ENCODE measurements around the gene OSBP2. TPM values are rescaled to one million over a fixed set of nuclear protein-coding genes. Genes with fewer than 3 reads are reported as not detected.

Gene OSBP2
- total and polyA plus RNA-seq, 10 of the 15 experiments (the other 5 are each of a cell fraction or from before 2014, with no cell fraction given) = 0.11 to 7.7 (median 3.6) TPM

DNA sequence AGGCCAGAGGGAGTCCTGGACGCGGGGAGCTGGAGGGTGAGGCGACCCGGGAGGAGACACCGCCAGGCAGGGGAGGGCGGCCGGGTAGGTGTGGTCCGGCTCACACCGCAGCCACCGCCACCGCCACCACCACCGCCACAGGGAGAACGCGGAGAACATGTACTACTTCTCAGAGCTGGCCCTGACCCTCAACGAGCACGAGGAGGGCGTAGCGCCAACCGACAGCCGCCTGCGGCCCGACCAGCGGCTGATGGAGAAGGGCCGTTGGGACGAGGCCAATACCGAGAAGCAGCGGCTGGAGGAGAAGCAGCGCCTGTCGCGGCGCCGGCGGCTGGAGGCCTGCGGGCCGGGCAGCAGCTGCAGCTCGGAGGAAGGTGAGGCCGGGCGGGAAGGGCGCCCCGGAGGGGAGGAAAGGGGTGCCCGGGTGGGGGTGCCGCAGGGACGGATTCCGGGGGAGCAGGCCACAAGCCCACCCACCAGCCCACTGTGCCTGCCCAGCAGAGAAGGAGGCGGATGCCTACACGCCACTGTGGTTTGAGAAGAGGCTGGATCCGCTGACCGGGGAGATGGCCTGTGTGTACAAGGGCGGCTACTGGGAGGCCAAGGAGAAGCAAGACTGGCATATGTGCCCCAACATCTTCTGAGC lies 211.1 kb downstream of the OSBP2 start (continued):
- TF ChIP-seq SMC3 (IDR thresholded peaks at IDR 0.05; ENCODE audit: borderline replicate concordance, low read length) (no peak), NR2C1 (IDR thresholded peaks at IDR 0.05) (no peak), EGR1 (IDR thresholded peaks at IDR 0.05; ENCODE audit: borderline replicate concordance in 1 of 2, low read depth in 2 of 2, low read length in 2 of 2) (no peak), KLF5 (IDR thresholded peaks at IDR 0.05; ENCODE audit: partially characterized antibody) (no peak), SMAD1 (IDR thresholded peaks at IDR 0.05; ENCODE audit: low read depth, partially characterized antibody) (no peak), IKZF2 (IDR thresholded peaks at IDR 0.05) (no peak), IRF4 (IDR thresholded peaks at IDR 0.05; ENCODE audit: low read depth, low read length) (no peak), IKZF1 (conservative IDR thresholded peaks at IDR 0.05) (no peak), NRF1 (conservative IDR thresholded peaks at IDR 0.05; ENCODE audit: low read depth, low read length) (no peak), MXI1 (IDR thresholded peaks at IDR 0.05; ENCODE audit: low read depth, low read length) (no peak), CHD1 (IDR thresholded peaks at IDR 0.05; ENCODE audit: low read depth, low read length) (no peak), ZNF207 (IDR thresholded peaks at IDR 0.05; ENCODE audit: borderline replicate concordance) (no peak), ZNF24 (IDR thresholded peaks at IDR 0.05) (no peak)
- TF ChIP-seq, protein P1, sequence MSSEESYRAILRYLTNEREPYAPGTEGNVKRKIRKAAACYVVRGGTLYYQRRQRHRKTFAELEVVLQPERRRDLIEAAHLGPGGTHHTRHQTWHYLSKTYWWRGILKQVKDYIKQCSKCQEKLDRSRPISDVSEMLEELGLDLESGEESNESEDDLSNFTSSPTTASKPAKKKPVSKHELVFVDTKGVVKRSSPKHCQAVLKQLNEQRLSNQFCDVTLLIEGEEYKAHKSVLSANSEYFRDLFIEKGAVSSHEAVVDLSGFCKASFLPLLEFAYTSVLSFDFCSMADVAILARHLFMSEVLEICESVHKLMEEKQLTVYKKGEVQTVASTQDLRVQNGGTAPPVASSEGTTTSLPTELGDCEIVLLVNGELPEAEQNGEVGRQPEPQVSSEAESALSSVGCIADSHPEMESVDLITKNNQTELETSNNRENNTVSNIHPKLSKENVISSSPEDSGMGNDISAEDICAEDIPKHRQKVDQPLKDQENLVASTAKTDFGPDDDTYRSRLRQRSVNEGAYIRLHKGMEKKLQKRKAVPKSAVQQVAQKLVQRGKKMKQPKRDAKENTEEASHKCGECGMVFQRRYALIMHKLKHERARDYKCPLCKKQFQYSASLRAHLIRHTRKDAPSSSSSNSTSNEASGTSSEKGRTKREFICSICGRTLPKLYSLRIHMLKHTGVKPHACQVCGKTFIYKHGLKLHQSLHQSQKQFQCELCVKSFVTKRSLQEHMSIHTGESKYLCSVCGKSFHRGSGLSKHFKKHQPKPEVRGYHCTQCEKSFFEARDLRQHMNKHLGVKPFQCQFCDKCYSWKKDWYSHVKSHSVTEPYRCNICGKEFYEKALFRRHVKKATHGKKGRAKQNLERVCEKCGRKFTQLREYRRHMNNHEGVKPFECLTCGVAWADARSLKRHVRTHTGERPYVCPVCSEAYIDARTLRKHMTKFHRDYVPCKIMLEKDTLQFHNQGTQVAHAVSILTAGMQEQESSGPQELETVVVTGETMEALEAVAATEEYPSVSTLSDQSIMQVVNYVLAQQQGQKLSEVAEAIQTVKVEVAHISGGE (CRISPR knock-in tag; IDR thresholded peaks at IDR 0.05) = no peak
